ENCODE data around the gene WNT1. TPM values are rescaled to one million over a fixed set of nuclear protein-coding genes. Genes with fewer than 3 reads are reported as not detected.

The WNT1 gene
- total and polyA plus RNA-seq, 4 donors, result 2.0 to 2.9 TPM; not detected in 2

DNA sequence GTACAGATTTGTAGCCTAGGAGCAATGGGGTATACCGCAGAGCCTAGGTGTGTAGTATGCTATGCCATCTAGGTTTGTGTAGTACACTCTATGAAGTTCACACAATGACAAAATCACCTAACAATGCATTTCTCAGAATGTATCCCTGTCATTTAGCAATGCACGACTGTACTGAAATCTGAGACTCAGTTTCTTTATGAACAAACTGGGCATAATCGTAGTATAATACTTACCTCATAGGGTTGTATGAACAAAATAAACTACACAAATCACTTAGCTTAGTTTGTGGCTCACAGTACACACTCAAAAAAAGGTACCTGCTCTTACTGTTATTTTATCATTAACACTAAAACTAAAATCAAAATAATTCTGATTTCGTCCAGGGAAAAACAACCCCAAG lies 47.3 kb downstream of the WNT1 start:
- Histone ChIP-seq H3K9me3 (ENCODE audit: control insufficient read depth, insufficient read depth, low read length) (no peaks in the 10 kb centered on the region), H3K36me3 (ENCODE audit: control insufficient read depth, insufficient read depth, low read length) (peaks cover 91% of the 10 kb centered on the region), H3K4me1 (ENCODE audit: control insufficient read depth, insufficient read depth, low read length) (no peaks in the 10 kb centered on the region), H3K4me3 (ENCODE audit: low read depth, low read length) (no peak overlapping the region), H3K27ac (ENCODE audit: low read depth, low read length) (no peak overlapping the region), H3K27me3 (ENCODE audit: control insufficient read depth, insufficient read depth, low read length) (no peaks in the 10 kb centered on the region)
- DNase-seq (ENCODE audit: low read depth in 4 of 6, low spot score in 6 of 6), result no peak
- no CpG with 5 or more reads among the region's 4 CpGs for WGBS (ENCODE audit: insufficient coverage)

DNA sequence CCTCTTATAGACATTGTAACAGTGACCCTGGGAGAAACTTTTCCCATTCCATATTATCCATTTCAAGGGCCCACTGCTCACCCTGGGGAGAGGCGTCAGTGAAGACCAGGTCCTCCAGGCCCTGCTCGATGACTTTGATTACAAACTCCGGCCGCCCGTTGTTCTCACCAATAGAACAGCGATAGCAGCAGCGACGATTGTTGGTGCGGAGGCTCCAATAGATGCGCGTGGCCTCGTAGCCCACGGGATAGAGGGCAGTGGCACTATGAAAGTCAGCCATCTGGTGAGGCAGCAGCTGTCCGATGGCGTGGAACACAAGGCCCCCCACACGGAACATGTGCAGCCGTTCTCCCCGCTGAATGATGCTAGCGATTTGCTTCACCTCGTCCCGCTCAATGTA lies 48.0 kb downstream of the WNT1 start:
- H3K36me3 ChIP-seq (ENCODE audit: control insufficient read depth, insufficient read depth, low read length), result peaks cover 91% of the 10 kb centered on the region
- no peak for DNase-seq (ENCODE audit: low read depth in 4 of 6, low spot score in 6 of 6)
- no peak overlapping the region for H3K27ac ChIP-seq (ENCODE audit: low read depth, low read length)
- H3K9me3 ChIP-seq (ENCODE audit: control insufficient read depth, insufficient read depth, low read length), result no peaks in the 10 kb centered on the region
- H3K4me1 ChIP-seq (ENCODE audit: control insufficient read depth, insufficient read depth, low read length), result no peaks in the 10 kb centered on the region
- WGBS (ENCODE audit: insufficient coverage), result 90% methylated on average over 21 of the region's 21 CpGs
- H3K27me3 ChIP-seq (ENCODE audit: control insufficient read depth, insufficient read depth, low read length), result no peaks in the 10 kb centered on the region
- H3K4me3 ChIP-seq (ENCODE audit: low read depth, low read length), result no peak overlapping the region

DNA sequence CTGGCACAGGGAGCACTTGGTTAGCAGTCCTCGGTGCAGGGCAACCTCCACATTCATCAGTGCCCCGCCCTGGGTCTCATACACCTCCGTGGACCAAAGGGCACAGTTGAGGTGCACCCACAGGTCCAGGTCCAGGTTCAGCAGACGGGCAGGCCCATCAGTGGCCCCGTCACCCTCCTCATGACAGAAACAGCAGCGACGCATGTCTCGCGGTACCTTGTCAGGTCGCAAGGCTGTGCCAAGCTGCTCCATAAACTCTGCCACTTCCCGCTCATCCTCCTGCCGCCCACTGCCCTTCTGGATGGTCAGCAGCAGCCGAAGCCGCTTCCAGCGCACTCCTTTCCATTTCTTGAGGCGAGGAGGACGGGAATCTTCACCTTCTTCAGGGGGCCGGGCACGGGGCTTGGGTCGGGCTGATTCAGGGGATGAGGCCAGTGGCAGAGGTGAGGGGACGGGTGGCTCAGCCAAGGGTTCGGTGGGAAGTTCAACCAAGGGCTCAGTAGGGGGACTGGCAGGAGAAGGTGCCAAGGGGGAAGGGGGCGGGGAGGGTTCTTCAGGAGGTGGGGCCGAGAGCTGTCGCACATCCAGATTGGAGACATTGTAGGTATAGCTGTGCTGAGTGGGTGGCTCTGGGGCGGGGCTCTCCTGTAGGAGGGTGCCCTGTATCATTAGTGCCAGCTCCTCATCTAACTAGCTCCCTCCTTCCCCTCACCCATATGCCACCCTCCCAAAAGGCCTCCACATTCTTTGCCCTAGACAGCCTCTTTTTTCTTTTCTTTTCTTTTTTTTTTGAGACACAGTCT lies 48.8 kb downstream of the WNT1 start:
- Histone ChIP-seq H3K27me3 (ENCODE audit: control insufficient read depth, insufficient read depth, low read length) (no peaks in the 10 kb centered on the region), H3K9me3 (ENCODE audit: control insufficient read depth, insufficient read depth, low read length) (no peaks in the 10 kb centered on the region), H3K36me3 (ENCODE audit: control insufficient read depth, insufficient read depth, low read length) (peaks cover 91% of the 10 kb centered on the region), H3K4me3 (ENCODE audit: low read depth, low read length) (no peak overlapping the region), H3K27ac (ENCODE audit: low read depth, low read length) (no peak overlapping the region), H3K4me1 (ENCODE audit: control insufficient read depth, insufficient read depth, low read length) (peaks cover 7% of the 10 kb centered on the region)
- 96% methylated on average over 23 of the region's 26 CpGs for WGBS (ENCODE audit: insufficient coverage)
- no peak for DNase-seq (ENCODE audit: low read depth in 4 of 6, low spot score in 6 of 6)

DNA sequence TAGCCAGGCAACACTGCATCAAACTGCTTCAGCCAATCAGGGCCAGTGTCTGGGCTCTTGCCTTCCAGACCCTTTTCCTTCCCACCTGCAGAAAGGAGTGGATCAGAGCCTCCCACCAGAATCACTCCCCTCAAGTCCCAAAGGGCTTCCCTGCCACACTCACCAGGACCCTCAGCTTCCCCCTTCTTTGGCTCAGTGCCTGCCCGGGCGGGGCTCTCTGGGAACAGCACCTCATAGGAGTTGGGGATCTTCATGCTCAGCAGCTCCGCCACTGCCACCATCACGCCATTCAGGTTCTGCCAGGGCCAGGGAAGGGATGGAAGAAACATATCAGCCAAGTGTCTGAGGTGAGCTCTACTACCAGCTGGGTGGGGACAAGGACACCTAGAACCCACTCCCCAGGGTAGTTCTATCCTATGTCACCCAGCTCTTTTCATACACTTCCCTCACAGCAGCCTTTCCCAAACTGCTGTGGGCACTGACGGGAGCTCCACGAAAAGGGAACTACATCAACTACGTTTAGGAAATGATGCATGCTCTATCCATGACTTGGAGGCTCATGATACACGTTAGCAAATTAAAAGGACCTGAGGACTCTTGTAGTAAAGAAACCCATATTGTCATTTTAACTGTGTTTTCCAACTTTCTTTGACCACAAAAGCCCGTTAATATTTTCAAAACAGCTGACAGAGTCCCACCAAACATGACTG lies 49.9 kb downstream of the WNT1 start:
- Histone ChIP-seq H3K27ac (ENCODE audit: low read depth, low read length) (no peak overlapping the region), H3K27me3 (ENCODE audit: control insufficient read depth, insufficient read depth, low read length) (no peaks in the 10 kb centered on the region), H3K36me3 (ENCODE audit: control insufficient read depth, insufficient read depth, low read length) (peaks cover 91% of the 10 kb centered on the region), H3K9me3 (ENCODE audit: control insufficient read depth, insufficient read depth, low read length) (no peaks in the 10 kb centered on the region), H3K4me1 (ENCODE audit: control insufficient read depth, insufficient read depth, low read length) (peaks cover 18% of the 10 kb centered on the region), H3K4me3 (ENCODE audit: low read depth, low read length) (no peak overlapping the region)
- DNase-seq (ENCODE audit: low read depth in 4 of 6, low spot score in 6 of 6), result no peak
- 95% methylated on average over 8 of the region's 9 CpGs for WGBS (ENCODE audit: insufficient coverage)

DNA sequence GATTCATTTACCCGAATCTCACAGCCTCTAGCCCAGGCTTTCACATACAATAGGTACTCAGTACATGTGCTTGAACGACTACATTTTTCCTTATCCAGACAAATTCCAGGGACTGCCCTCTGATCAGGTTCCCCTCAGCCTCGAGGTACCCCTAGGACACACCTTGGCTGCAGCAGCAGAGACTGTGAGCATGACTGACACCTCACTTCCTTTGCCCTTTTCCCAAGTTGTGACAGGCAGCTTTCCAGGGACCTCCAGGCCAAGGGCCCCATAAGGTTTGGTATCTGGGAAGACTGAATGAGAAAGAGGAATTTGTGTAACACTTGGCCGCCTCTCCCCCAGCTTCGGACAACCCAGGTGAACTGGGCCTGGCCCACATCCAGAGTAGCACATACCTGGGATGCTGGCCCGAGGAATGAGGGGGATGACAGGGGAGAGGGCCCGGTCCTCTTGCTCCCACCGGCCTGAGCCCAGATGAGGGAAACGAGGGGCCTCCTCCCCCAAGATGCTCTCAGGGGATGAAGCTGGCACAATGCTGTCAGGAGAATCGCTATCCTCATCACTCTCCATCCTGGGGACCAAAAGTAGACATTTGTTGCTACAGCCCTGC lies 50.6 kb downstream of the WNT1 start:
- Histone ChIP-seq H3K4me3 (ENCODE audit: low read depth, low read length) (no peak overlapping the region), H3K27ac (ENCODE audit: low read depth, low read length) (no peak overlapping the region), H3K27me3 (ENCODE audit: control insufficient read depth, insufficient read depth, low read length) (no peaks in the 10 kb centered on the region), H3K9me3 (ENCODE audit: control insufficient read depth, insufficient read depth, low read length) (no peaks in the 10 kb centered on the region), H3K4me1 (ENCODE audit: control insufficient read depth, insufficient read depth, low read length) (peaks cover 20% of the 10 kb centered on the region), H3K36me3 (ENCODE audit: control insufficient read depth, insufficient read depth, low read length) (peaks cover 92% of the 10 kb centered on the region)
- WGBS (ENCODE audit: insufficient coverage), result 91% methylated on average over 6 of the region's 10 CpGs
- no peak for DNase-seq (ENCODE audit: low read depth in 4 of 6, low spot score in 6 of 6)

DNA sequence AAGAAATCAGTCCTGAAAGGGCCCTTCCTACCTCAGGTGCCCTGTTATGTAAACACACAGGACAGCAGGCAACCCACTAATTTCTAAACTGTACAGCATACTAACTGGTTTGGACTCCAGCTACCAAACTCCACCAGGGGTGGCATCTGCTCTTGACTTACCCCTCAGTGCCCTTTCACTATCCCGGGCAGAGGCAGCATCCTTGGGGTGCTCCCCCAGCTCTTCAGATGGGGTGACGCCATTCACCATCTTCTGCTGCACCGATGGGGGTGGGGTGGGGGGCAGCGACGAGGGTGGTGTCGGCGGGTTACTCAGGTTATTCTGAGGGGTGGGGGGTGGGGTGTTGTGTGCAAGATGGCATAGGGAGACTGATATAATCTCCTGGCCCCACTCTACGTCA lies 52.0 kb downstream of the WNT1 start:
- no peak overlapping the region for H3K4me3 ChIP-seq (ENCODE audit: low read depth, low read length)
- H3K27me3 ChIP-seq (ENCODE audit: control insufficient read depth, insufficient read depth, low read length), result no peaks in the 10 kb centered on the region
- H3K27ac ChIP-seq (ENCODE audit: low read depth, low read length), result no peak overlapping the region
- H3K4me1 ChIP-seq (ENCODE audit: control insufficient read depth, insufficient read depth, low read length), result peaks cover 20% of the 10 kb centered on the region
- no peaks in the 10 kb centered on the region for H3K9me3 ChIP-seq (ENCODE audit: control insufficient read depth, insufficient read depth, low read length)
- H3K36me3 ChIP-seq (ENCODE audit: control insufficient read depth, insufficient read depth, low read length), result peaks cover 92% of the 10 kb centered on the region
- no CpG with 5 or more reads among the region's 8 CpGs for WGBS (ENCODE audit: insufficient coverage)
- DNase-seq (ENCODE audit: low read depth in 4 of 6, low spot score in 6 of 6), result no peak

DNA sequence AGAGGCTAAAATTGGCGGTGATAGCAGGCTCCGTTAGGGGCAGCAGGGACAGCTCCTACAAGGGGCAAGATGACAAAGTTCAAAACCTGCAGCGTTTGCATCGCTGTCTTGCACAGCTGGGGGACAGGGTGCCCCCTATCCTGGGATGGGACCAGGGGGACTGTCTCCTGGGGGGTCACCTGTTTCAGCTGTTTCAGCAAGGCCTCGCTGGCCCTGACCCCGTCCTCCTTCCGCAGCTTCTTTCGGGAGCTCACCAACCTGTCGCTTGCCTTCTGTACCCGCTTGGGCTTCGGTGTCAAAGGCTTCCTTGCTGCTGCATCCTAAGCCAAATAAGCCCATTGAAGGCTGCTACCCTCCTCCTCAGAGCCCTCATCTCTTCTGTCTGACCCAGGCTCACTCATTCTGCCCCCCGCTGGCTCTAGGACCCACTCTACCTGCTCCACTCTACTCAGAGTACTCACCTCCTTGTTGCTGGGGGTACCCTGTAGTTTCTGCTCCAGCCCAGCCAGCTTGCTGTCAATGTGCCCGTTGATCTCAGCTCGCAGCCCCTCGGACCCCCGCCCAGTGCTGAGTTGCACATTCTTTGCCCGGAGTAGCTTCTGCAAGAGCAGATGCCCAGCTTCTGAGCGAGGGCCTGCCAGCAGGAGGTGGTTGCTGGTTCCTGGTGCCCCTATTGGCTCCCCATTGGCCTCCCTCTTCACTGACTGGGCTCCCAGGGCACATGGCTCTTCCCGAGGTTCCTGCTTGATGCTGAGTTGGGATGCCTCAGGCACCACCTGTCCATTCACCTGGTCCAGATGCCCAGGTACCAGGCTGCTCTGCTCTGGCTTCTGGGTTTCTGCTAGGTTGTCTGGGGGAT lies 52.8 kb downstream of the WNT1 start:
- no peak for DNase-seq (ENCODE audit: low read depth in 4 of 6, low spot score in 6 of 6)
- Histone ChIP-seq H3K4me3 (ENCODE audit: low read depth, low read length) (no peak overlapping the region), H3K27me3 (ENCODE audit: control insufficient read depth, insufficient read depth, low read length) (no peaks in the 10 kb centered on the region), H3K4me1 (ENCODE audit: control insufficient read depth, insufficient read depth, low read length) (peaks cover 20% of the 10 kb centered on the region), H3K36me3 (ENCODE audit: control insufficient read depth, insufficient read depth, low read length) (peaks cover 94% of the 10 kb centered on the region), H3K9me3 (ENCODE audit: control insufficient read depth, insufficient read depth, low read length) (no peaks in the 10 kb centered on the region), H3K27ac (ENCODE audit: low read depth, low read length) (no peak overlapping the region)
- 95% methylated on average over 19 of the region's 19 CpGs for WGBS (ENCODE audit: insufficient coverage)

DNA sequence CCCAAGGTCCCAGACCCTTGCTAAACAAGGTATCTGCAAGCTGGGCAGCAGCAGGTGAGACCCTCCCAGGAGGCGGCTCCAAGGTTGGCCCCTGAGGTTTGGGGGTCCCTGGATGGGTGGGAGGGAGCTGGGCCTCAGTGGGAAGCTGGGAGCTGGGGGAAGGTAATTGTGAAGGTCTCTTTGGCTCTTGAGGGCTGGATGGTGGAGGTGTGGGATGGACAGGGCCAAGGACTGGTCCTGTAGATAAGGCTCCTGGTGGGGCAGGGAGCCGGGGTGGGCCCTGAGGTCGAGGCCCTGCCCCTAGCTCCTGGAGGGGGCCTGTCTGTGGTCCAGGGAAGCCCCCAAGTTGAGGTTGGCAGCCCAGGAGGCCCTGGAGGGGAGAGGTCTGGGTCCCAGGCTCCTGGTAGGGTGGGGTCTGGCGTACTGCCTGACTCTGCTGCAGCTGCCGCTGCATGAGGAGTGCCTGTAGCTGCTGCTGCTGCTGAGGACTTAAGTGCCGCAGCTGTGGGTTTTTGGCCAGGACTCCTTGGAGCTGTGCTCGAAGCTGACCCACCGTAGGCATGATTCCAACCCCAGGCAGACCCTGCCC lies 53.5 kb downstream of the WNT1 start:
- WGBS (ENCODE audit: insufficient coverage), result 75% methylated on average over 8 of the region's 8 CpGs
- Histone ChIP-seq H3K4me1 (ENCODE audit: control insufficient read depth, insufficient read depth, low read length) (peaks cover 20% of the 10 kb centered on the region), H3K36me3 (ENCODE audit: control insufficient read depth, insufficient read depth, low read length) (peaks cover 93% of the 10 kb centered on the region), H3K27ac (ENCODE audit: low read depth, low read length) (peak overlapping the region; percentile 33), H3K9me3 (ENCODE audit: control insufficient read depth, insufficient read depth, low read length) (no peaks in the 10 kb centered on the region), H3K27me3 (ENCODE audit: control insufficient read depth, insufficient read depth, low read length) (no peaks in the 10 kb centered on the region), H3K4me3 (ENCODE audit: low read depth, low read length) (no peak overlapping the region)
- DNase-seq (ENCODE audit: low read depth in 4 of 6, low spot score in 6 of 6), result no peak
